H1 (cell line): ENCODE measurements around the gene FOSB. TPM values are rescaled to one million over a fixed set of nuclear protein-coding genes. Genes with fewer than 3 reads are reported as not detected.

ENCODE experiments used
- CTCF ChIA-PET: fragments of 300-600 bp; sonication (Branson Sonifier 250); formaldehyde crosslinking; loops from one replicate; lab custom pipeline; 2021; ENCODE audit not compliant: partially characterized antibody; lab: Charles Lee
- POLR2A ChIA-PET: fragments of 300-600 bp; sonication (Branson Sonifier 250); formaldehyde crosslinking; loops from one replicate; lab custom pipeline; 2021; ENCODE audit warnings: inconsistent platforms; ENCODE audit not compliant: partially characterized antibody; lab: Charles Lee
- DNase-seq, 2 experiments: peaks; one replicate each; pipeline versions ENCODE4 v3.0.0 to v3.0.0-alpha.2; 2010 to 2022; ENCODE audit warnings: low spot score in 2 of 2, low read depth in 1 of 2, mixed read lengths in 1 of 2
- FAIRE-seq: peaks from 2 replicates; lab custom pipeline; 2011; peaks lifted over from hg19 to GRCh38; lab: Jason Lieb, UNC
- H2AFZ ChIP-seq: 2 replicates; pipeline ENCODE4 v1.8.1; 2012; ENCODE audit warnings: low read length, inconsistent platforms
- H2AK5ac ChIP-seq: 2 replicates; pipeline ENCODE4 v1.6.1; 2013; ENCODE audit warnings: low read depth, low read length
- H2BK120ac ChIP-seq: replicated peaks from 2 replicates; pipeline ENCODE3; 2013; ENCODE audit warnings: low read depth, low read length, inconsistent platforms
- H2BK12ac ChIP-seq: 2 replicates; pipeline ENCODE4 v1.6.1; 2013; ENCODE audit warnings: low read depth, low read length
- H2BK15ac ChIP-seq: 2 replicates; pipeline ENCODE4 v1.6.1; 2013; ENCODE audit warnings: low read length
- H2BK20ac ChIP-seq: 2 replicates; pipeline ENCODE4 v1.6.1; 2013; ENCODE audit warnings: low read length
- H2BK5ac ChIP-seq: 2 replicates; pipeline ENCODE4 v1.6.1; 2013; ENCODE audit warnings: low read depth, low read length
- H3K14ac ChIP-seq: 2 replicates; pipeline ENCODE4 v1.6.1; 2013; ENCODE audit warnings: inconsistent platforms; ENCODE audit not compliant: insufficient read length
- H3K18ac ChIP-seq: 2 replicates; pipeline ENCODE4 v1.6.1; 2013; ENCODE audit warnings: low read length; ENCODE audit errors: extremely low read depth
- H3K23ac ChIP-seq: 2 replicates; pipeline ENCODE4 v1.6.1; 2013; ENCODE audit warnings: inconsistent platforms; ENCODE audit not compliant: insufficient read length
- H3K23me2 ChIP-seq: 2 replicates; pipeline ENCODE4 v1.6.1; 2013; ENCODE audit warnings: low read depth, low read length
- H3K27ac ChIP-seq: 2 replicates; pipeline ENCODE4 v1.6.1; 2011; ENCODE audit warnings: low read depth, low read length, inconsistent platforms
- H3K27me3 ChIP-seq, 4 experiments: replicated peaks in 1 of 4; 1 replicate in 1 of 4; 2 replicates in 3 of 4; pipeline versions ENCODE4 v1.6.1 to v1.8.1; 2011 to 2013; ENCODE audit warnings: low read length in 3 of 4, mild to moderate bottlenecking in 3 of 4, inconsistent platforms in 2 of 4, mixed read lengths in 2 of 4, moderate library complexity in 1 of 4; ENCODE audit not compliant: control insufficient read depth in 3 of 4, insufficient read depth in 3 of 4; ENCODE audit errors: extremely low read depth in 1 of 4
- H3K36me3 ChIP-seq, 4 experiments: 2 replicates each; pipeline versions ENCODE4 v1.6.1 to v1.8.1; 2011 to 2013; ENCODE audit warnings: mild to moderate bottlenecking in 4 of 4, low read length in 3 of 4, moderate library complexity in 2 of 4, control low read depth in 1 of 4, inconsistent platforms in 1 of 4; ENCODE audit not compliant: insufficient read depth in 4 of 4, control insufficient read depth in 2 of 4
- H3K4ac ChIP-seq: replicated peaks from 2 replicates; pipeline ENCODE3; 2013; ENCODE audit warnings: low read length, low read depth, mixed read lengths, inconsistent platforms; ENCODE audit not compliant: insufficient read length
- H3K4me1 ChIP-seq, 4 experiments: replicated peaks in 1 of 4; 1 replicate in 1 of 4; 2 replicates in 3 of 4; pipeline versions ENCODE4 v1.6.1 to v1.8.1; 2011 to 2013; ENCODE audit warnings: low read length in 3 of 4, inconsistent platforms in 2 of 4, mixed read lengths in 1 of 4; ENCODE audit not compliant: insufficient read depth in 4 of 4, control insufficient read depth in 3 of 4
- H3K4me2 ChIP-seq, 2 experiments: 2 replicates each; pipeline versions ENCODE4 v1.6.1 to v1.8.1; 2011 to 2013; ENCODE audit warnings: low read depth in 2 of 2, low read length in 2 of 2, control low read depth in 1 of 2, inconsistent platforms in 1 of 2, mild to moderate bottlenecking in 1 of 2; ENCODE audit not compliant: insufficient read depth in 1 of 2
- H3K4me3 ChIP-seq, 4 experiments: fragments of 200-600, 300-600 bp in 1 of 4; sonication (generic), shearing (Covaris generic), sonication (Bioruptor Twin) in 1 of 4; 2 replicates each; pipeline versions ENCODE4 v1.5.1 to v1.8.1; 2011 to 2016; ENCODE audit warnings: low read length in 4 of 4, low read depth in 3 of 4, control low read depth in 2 of 4, inconsistent platforms in 2 of 4, mild to moderate bottlenecking in 2 of 4, mixed read lengths in 1 of 4, moderate library complexity in 1 of 4; ENCODE audit not compliant: insufficient read depth in 2 of 4; ENCODE audit errors: extremely low read depth in 1 of 4
- H3K56ac ChIP-seq: replicated peaks from 2 replicates; pipeline ENCODE3; 2013; ENCODE audit warnings: low read depth, mild to moderate bottlenecking, mixed read lengths, low read length, inconsistent platforms; ENCODE audit not compliant: insufficient read length
- H3K79me1 ChIP-seq: 2 replicates; pipeline ENCODE4 v1.6.1; 2013; ENCODE audit warnings: low read depth, low read length, control low read depth
- H3K79me2 ChIP-seq, 2 experiments: 2 replicates each; pipeline versions ENCODE4 v1.6.1 to v1.8.1; 2012 to 2013; ENCODE audit warnings: low read length in 2 of 2, mild to moderate bottlenecking in 2 of 2, inconsistent platforms in 1 of 2; ENCODE audit not compliant: insufficient read depth in 2 of 2, control insufficient read depth in 1 of 2
- H3K9ac ChIP-seq, 4 experiments: replicated peaks in 1 of 4; 1 replicate in 1 of 4; 2 replicates in 3 of 4; pipeline versions ENCODE4 v1.6.1 to v1.8.1; 2011 to 2013; ENCODE audit warnings: low read depth in 3 of 4, low read length in 3 of 4, control low read depth in 2 of 4, mild to moderate bottlenecking in 2 of 4, moderate library complexity in 2 of 4, inconsistent platforms in 1 of 4; ENCODE audit errors: extremely low read depth in 1 of 4
- H3K9me3 ChIP-seq, 2 experiments: 2 replicates each; pipeline versions ENCODE4 v1.6.1 to v1.8.1; 2012 to 2013; ENCODE audit warnings: mild to moderate bottlenecking in 2 of 2, moderate library complexity in 2 of 2, control low read depth in 1 of 2, inconsistent platforms in 1 of 2, low read depth in 1 of 2, low read length in 1 of 2, mixed read lengths in 1 of 2; ENCODE audit not compliant: insufficient read depth in 2 of 2
- H4K20me1 ChIP-seq, 2 experiments: replicated peaks in 1 of 2; 2 replicates each; pipeline versions ENCODE3 to v1.8.1; 2011 to 2013; ENCODE audit warnings: inconsistent platforms in 2 of 2, low read length in 2 of 2, mild to moderate bottlenecking in 1 of 2; ENCODE audit not compliant: insufficient read depth in 2 of 2, control insufficient read depth in 1 of 2
- H4K5ac ChIP-seq: 2 replicates; pipeline ENCODE4 v1.6.1; 2013; ENCODE audit warnings: low read length, low read depth, mixed read lengths, inconsistent platforms; ENCODE audit not compliant: insufficient read length
- H4K8ac ChIP-seq: 2 replicates; pipeline ENCODE4 v1.8.0; 2013; ENCODE audit warnings: mild to moderate bottlenecking, moderate library complexity, low read length, inconsistent platforms; ENCODE audit not compliant: insufficient read depth; ENCODE audit errors: extremely low read depth
- H4K91ac ChIP-seq: replicated peaks from 2 replicates; pipeline ENCODE3; 2013; ENCODE audit warnings: low read length, mixed read lengths, inconsistent platforms; ENCODE audit not compliant: insufficient read length
- JUN ChIP-seq: IDR thresholded peaks from 2 replicates; pipeline ENCODE4 v1.6.1; 2011; ENCODE audit warnings: low read depth, mild to moderate bottlenecking, improper control_type of control experiment, low read length
- SRF ChIP-seq: IDR thresholded peaks from 2 replicates; pipeline ENCODE4 v1.6.1; 2011; ENCODE audit warnings: mild to moderate bottlenecking, low read depth, low read length, moderate library complexity
- WGBS, 2 experiments: shearing (Covaris generic) in 1 of 2; methylation state at CpG; one replicate each; pipeline versions ENCODE4 v1.1.6 to v1.1.7; 2013 to 2015; ENCODE audit warnings: low lambda C conversion rate in 2 of 2, mixed read lengths in 2 of 2, inconsistent platforms in 1 of 2, low coverage in 1 of 2, missing lambda C conversion rate in 1 of 2; ENCODE audit not compliant: insufficient replicate concordance in 2 of 2, insufficient coverage in 1 of 2, insufficient read length in 1 of 2; ENCODE audit errors: extremely low coverage in 1 of 2, missing lambda C conversion rate in 1 of 2; 5-methylcytosine and 5-hydroxymethylcytosine counted together
- polyA plus RNA-seq, 7 experiments: library from polyadenylated mRNA; depleted of rRNA in 3 of 7; stranded (reverse) in 5 of 7; unstranded in 2 of 7; fragments of >200 nt in 5 of 7; fragments of 200-250 nt in 2 of 7; gene quantifications; 1 replicate in 5 of 7; 2 replicates in 1 of 7; 4 replicates in 1 of 7; pipeline versions ENCODE4 v1.2.1 to v1.2.3, GENCODE V29; 2011 to 2013; ENCODE audit warnings: missing spikeins in 2 of 7, mixed read lengths in 2 of 7
- total RNA-seq: library from RNA; stranded (reverse); fragmentation: NEBNext Ultra II Directional; extraction: Animal tissue kit (Norgen Biotek cat#: 25700); gene quantifications from 2 replicates; pipeline ENCODE4 v1.2.1, GENCODE V29; 2021

The FOSB gene
- total and polyA plus RNA-seq, 2 of the 8 experiments (the other 6 are each of a cell fraction or from before 2014, with no cell fraction given): 0.44 to 2.7 TPM

DNA sequence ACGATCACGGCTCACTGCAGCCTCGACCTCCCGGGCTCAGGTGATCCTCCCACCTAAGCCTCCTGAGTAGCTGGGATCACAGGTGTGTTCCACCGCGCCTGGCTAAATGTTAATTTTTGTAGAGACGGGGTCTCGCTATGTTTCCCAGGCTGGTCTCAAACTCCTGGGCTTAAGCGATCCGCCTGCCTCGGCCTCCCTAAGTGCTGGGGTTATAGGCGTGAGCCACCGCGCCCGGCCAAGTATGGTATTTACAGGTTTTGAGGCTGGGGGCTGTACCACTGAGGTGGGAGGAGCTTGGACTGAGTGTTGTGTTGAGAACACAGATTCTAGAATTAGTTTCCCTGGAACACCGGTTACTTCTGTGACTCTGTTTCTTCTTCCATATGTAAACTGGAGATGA, 30.0 kb downstream of the FOSB start:
- no peak overlapping the region for H2BK12ac ChIP-seq
- H2BK5ac ChIP-seq: no peak overlapping the region
- ChIA-PET POLR2A (interaction anchor here (0.7 to 2.6 kb wide), 7 partner anchors 8 to 46 kb away, joined by 3 to 20 read pairs (median 5); partner anchors contain the start of gene VASP), CTCF (interaction anchor here (0.9 to 2.6 kb wide), 9 partner anchors 12 to 183 kb away, joined by 3 to 13 read pairs (median 3); no protein-coding TSS in a partner anchor)
- H3K79me2 ChIP-seq: no peaks in the 10 kb centered on the region
- H4K20me1 ChIP-seq: peaks cover 0 to 10% of the 10 kb centered on the region in 2 experiments
- DNase-seq: peak in 1 of 2 experiments; percentile 63
- H3K36me3 ChIP-seq: peaks cover 0 to 2% (median 0%) of the 10 kb centered on the region in 4 experiments; a peak in 1 of 8 replicates
- H3K18ac ChIP-seq: no peak overlapping the region
- H3K4me1 ChIP-seq: peaks cover 10 to 22% (median 20%) of the 10 kb centered on the region in 4 experiments; a peak in 6 of 7 replicates
- TF ChIP-seq SRF (0 out of 2 replicates have a peak, but pooled peaks have one; percentile 30), JUN (no peak)
- H4K91ac ChIP-seq: no peak overlapping the region
- no peak overlapping the region for H4K5ac ChIP-seq
- H3K14ac ChIP-seq: no peak overlapping the region
- no peak overlapping the region for H2BK120ac ChIP-seq
- no peaks in the 10 kb centered on the region for H3K79me1 ChIP-seq
- no peak overlapping the region for H3K27ac ChIP-seq
- H3K4me2 ChIP-seq: peak overlapping the region; percentile 76 to 77
- H2AFZ ChIP-seq: no peak overlapping the region
- H2BK20ac ChIP-seq: no peak overlapping the region
- H3K56ac ChIP-seq: no peak overlapping the region
- H3K23me2 ChIP-seq: peaks cover 22% of the 10 kb centered on the region; the same call in 1 of the 2 replicates
- no peak overlapping the region for H2AK5ac ChIP-seq
- H3K9me3 ChIP-seq: no peaks in the 10 kb centered on the region
- peak overlapping the region; percentile 7 to 55 (median 32); a peak in 6 of 8 replicates for H3K4me3 ChIP-seq
- 47% methylated on average over 16 of the region's 16 CpGs; no CpG with 5 or more reads in 1 of the 2 experiments for WGBS, 2 experiments
- H3K27me3 ChIP-seq: peaks cover 0 to 10% (median 4%) of the 10 kb centered on the region in 4 experiments; a peak in 3 of 7 replicates
- no peak overlapping the region for H3K23ac ChIP-seq
- H4K8ac ChIP-seq: no peak overlapping the region
- H3K9ac ChIP-seq: no peak overlapping the region
- no peak overlapping the region for H3K4ac ChIP-seq
- no peak overlapping the region for H2BK15ac ChIP-seq
- no peak for FAIRE-seq
